NCI-H2227 (cell line): ENCODE measurements around the gene CCDC142.
"Not testable (repeated sequence)": the region's sequence is repeated elsewhere in the genome, so short reads cannot be mapped to it uniquely, and the experiment has no call there.

Experiments used
- DNase-seq: peaks from one replicate; lab custom pipeline; 2025; ENCODE audit not compliant: unreplicated experiment; lab: John Stamatoyannopoulos, UW

CCDC142 gene

DNA sequence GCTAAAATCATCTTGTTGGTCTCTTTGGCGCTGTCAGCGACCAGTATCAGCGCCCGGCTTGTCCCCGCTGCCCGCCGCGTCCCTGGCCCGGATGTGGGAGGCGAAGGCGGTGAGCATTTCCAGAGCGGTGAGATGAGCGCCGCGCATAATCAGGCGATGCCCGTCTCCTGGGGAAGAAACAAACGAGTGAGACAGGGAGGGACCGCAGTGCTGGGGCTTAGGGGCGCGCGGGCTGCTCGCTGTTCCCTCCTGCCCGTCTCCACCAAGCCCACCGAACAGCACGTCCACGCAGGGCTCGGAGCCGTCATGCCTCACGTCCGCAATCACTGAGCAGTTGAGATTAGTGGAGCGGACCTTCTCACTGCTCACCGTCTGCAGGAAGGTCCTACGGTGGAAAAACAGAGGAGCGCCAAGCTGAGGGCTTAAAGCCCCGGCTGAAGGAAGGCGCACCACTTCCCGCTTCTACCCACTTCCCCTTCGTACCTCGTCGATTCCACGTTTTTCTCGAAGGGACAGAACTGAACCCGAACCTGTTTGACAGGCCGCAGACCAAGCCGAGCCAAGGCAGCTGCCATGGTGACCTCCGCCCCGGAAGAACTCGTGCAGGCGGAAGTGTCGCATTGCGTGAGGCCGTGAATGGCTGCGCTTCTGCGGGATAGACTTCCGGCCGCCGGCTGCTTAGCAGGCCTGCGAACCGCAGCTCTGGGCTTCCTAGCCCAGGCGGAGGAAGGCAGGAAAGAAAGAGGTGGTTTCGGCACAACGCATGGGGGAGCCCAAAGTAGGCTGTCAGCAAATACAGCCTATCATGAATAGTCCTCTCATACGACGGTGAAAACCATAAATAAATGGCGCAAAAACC, 10.5 kb downstream of the CCDC142 start, which contains the start of gene MRPL53:
TSS of gene MRPL53 (minus strand) at position 595 of the 859 bp plus-strand sequence. CDS start at position 575, 20 bp downstream.
- peak; percentile 97 for DNase-seq

DNA sequence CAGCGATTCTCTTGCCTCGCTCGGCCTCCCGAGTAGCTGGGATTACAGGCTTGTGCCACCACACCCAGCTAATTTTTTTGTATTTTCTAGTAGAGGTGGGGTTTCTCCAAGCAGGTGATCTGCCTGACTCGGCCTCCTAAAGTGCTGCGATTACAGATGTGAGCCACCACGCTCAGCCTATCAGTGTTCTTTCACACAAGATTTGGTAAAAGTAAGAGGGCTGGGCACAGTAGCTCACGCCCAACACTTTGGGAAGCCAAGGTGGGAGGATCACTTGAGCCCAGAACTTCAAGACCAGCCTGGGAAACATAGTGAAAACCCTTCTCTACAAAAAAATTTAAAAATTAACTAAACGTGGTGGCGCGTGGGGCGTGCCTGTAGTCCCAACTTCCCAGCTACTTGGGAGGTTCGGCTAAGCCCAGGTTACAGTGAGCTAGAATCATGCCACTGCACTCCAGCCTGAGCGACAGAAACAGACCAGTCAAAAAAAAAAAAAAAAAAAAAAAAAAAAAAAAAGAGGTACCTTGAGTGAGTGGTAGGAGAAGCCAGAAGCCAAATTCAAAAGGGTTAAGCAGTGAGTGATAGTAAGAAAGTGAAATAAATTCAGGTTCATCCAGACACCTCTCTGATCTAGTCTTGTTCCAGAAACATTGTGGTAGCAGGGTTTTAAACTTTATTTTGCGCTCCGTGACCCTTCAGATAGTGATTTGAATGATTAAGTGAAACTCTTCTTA, 11.3 kb downstream of the CCDC142 start:
- no peak for DNase-seq

DNA sequence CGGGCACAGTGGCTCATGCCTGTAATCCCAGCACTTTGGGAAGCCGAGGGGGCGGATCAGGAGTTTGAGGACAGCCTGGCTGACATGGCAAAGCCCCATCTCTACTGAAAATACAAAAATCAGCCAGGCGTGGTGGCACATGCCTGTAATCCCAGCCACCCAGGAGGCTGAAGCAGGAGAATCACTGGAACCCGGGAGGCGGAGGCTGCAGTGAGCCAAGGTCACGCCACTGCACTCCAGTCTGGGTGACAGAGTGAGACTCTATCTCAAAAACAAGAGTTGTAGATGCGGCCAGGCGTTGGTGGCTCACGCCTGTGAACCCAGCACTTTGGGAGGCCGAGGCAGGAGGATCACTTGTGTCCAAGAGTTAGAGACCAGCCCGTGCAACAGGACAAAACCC, 12.1 kb downstream of the CCDC142 start:
- not testable (repeated sequence) for DNase-seq

GRCh38 chr2:74464406-74464805, 18.4 kb downstream of the CCDC142 start:
- no peak for DNase-seq

- no peak for DNase-seq
Observed at GRCh38 chr2:74462786-74463105, 20.1 kb downstream of the CCDC142 start.

- DNase-seq, result no peak
Observed at GRCh38 chr2:74462054-74462785, 20.6 kb downstream of the CCDC142 start.

GRCh38 chr2:74461187-74462053, 21.4 kb downstream of the CCDC142 start:
- no peak for DNase-seq

GRCh38 chr2:74460187-74460586, 22.6 kb downstream of the CCDC142 start:
- not testable (repeated sequence) for DNase-seq

DNA sequence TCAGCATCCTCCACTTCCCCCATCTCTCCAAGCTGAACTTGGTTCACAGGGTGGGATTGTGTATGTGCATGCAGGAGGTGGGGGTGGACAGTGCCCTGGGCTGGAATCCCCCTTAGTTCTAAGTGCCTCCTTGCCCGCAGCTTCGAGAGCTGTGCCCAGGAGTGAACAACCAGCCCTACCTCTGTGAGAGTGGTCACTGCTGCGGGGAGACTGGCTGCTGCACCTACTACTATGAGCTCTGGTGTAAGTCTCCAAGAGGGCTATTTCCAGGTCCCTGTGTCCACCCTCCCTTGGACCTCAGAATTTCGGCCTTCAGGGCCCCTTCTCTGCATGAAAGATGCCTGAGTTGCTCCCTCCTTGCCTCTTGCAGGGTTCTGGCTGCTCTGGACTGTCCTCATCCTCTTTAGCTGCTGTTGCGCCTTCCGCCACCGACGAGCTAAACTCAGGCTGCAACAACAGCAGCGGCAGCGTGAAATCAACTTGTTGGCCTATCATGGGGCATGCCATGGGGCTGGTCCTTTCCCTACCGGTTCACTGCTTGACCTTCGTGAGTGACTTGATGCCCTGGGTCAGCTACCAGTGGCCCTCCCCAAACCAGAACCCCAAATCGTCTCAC, 23.2 kb downstream of the CCDC142 start:
- DNase-seq, result not testable (repeated sequence)

DNA sequence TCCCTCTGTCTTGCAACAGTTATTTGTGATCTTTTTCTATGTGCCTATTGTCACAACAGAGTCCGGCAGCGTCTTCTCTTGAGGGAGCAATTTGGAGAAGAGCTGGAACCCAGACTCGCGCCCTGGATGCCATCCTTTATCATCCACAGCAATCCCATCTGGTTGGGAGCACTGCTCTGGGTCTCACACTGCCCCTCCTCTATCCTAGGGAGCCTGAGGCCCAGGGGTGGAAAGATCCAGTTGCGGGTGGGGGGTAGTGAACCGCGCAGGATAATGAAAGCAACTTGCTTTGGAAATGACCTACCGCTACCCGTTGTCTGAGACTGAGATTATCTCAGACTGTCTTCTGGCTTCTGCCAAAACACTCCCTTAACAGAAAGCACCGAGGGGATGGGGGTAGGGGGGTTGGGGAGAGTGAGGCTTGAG, 23.8 kb downstream of the CCDC142 start:
- DNase-seq, result peak; percentile 43

- DNase-seq, result peak; percentile 99
Observed at GRCh38 chr2:74458132-74458937, 24.5 kb downstream of the CCDC142 start, which contains the start of gene WBP1. TSS of gene WBP1 (plus strand) at chr2:74458438. CDS start at chr2:74458603, 165 bp downstream.

- peak; percentile 89 for DNase-seq
Observed at GRCh38 chr2:74457549-74458131, 25.2 kb downstream of the CCDC142 start.

DNA sequence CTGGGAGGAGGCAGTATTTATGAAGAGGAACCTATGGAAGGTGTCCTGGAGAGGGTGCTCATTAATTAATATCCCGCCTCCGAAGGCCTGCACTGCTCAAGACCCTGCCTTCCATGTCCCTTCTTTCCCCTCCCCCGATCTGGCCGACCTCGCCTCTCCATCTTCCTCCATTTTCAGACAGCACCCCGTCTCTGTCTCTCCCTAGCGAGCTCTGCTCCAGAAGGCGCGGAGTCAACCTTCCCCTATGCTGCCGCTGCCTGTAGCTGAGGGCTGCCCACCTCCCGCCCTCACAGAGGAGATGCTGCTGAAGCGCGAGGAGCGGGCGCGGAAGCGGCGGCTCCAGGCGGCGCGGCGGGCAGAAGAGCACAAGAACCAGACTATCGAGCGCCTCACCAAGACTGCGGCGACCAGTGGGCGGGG, 25.7 kb downstream of the CCDC142 start:
- no peak for DNase-seq

GRCh38 chr2:74454654-74455511, 27.9 kb downstream of the CCDC142 start, which contains the start of gene INO80B:
TSS of gene INO80B (plus strand) at chr2:74455087. CDS start at chr2:74455117, 30 bp downstream.
- DNase-seq, result peak; percentile 98

DNA sequence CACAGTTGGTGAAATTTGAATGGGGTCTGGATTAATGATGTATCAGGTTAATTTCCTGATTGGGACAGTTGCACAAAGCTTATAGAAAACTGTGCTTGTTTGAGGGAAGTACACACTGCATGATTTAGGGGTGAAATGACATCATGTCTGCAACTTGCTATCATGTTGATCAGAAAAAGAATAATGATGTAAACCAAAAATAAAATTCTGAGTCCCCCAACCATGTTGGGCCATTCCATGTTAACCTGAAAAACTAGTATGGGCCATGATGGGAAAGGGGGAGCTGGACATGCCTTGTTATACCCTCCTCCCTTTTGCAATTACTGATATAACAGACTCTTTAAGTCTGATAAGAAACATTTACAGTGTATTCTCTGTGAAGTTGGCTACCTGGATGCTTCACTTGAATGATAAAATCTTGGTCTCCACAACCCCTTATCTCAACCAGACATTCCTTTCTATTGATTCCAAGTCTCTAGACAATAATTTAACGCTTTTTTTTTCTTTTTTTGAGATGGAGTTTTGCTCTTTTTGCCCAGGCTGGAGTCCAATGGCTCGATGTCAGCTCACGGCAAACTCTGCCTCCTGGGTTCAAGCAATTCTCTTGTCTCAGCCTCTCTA, 32.1 kb downstream of the CCDC142 start:
- no peak for DNase-seq

DNA sequence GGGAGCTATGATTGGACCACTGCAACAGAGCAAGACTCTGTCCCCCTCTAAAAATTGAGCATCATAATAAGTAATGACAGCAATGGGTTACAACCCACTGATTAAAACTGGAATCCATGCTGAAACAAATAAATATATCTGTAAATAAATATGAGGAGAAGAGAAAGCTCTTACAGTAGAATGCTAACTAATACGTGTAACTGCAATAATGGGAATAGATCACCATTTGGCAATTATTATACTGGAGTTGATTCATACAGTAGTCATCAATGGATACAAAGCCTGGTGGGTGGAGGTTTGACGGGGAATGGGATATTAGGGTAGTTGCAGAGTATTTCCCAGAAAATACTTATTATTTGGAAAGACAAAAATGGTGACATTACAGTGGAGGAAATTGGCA, 34.0 kb downstream of the CCDC142 start:
- DNase-seq, result no peak
